ENCODE results near the gene ATG9B. TPM values are rescaled to one million over a fixed set of nuclear protein-coding genes. Genes with fewer than 3 reads are reported as not detected.

Gene ATG9B
- total and polyA plus RNA-seq, 2 of the 13 experiments (the other 11 are each of a cell fraction or from before 2014, with no cell fraction given), result 0.24 TPM; not detected in 1

- TF ChIP-seq KIAA2018 (CRISPR knock-in tag; IDR thresholded peaks at IDR 0.05; ENCODE audit: borderline replicate concordance) (no peak), ZNF230 (CRISPR knock-in tag; IDR thresholded peaks at IDR 0.05) (no peak), ZNF570 (CRISPR knock-in tag; IDR thresholded peaks at IDR 0.05; ENCODE audit: borderline replicate concordance) (no peak), ZNF550 (CRISPR knock-in tag; IDR thresholded peaks at IDR 0.05; ENCODE audit: borderline replicate concordance) (no peak), EEA1 (CRISPR knock-in tag; IDR thresholded peaks at IDR 0.05; ENCODE audit: borderline replicate concordance) (peak; percentile 5; the same call in 1 of the 2 replicates), SALL1 (CRISPR knock-in tag; IDR thresholded peaks at IDR 0.05) (peak; percentile 46), SMC3 (IDR thresholded peaks at IDR 0.05; ENCODE audit: low read length) (no peak), GTF2F1 (IDR thresholded peaks at IDR 0.05; ENCODE audit: low read length) (no peak), ZNF781 (CRISPR knock-in tag; IDR thresholded peaks at IDR 0.05; ENCODE audit: borderline replicate concordance, not compliant biosample characterization) (no peak), MAF1 (CRISPR knock-in tag; IDR thresholded peaks at IDR 0.05; ENCODE audit: borderline replicate concordance) (no peak), MAFG (CRISPR knock-in tag; IDR thresholded peaks at IDR 0.05) (no peak), SMAD1 (CRISPR knock-in tag; IDR thresholded peaks at IDR 0.05; ENCODE audit: borderline replicate concordance, low read depth) (no peak)
- TF ChIP-seq, protein P1, sequence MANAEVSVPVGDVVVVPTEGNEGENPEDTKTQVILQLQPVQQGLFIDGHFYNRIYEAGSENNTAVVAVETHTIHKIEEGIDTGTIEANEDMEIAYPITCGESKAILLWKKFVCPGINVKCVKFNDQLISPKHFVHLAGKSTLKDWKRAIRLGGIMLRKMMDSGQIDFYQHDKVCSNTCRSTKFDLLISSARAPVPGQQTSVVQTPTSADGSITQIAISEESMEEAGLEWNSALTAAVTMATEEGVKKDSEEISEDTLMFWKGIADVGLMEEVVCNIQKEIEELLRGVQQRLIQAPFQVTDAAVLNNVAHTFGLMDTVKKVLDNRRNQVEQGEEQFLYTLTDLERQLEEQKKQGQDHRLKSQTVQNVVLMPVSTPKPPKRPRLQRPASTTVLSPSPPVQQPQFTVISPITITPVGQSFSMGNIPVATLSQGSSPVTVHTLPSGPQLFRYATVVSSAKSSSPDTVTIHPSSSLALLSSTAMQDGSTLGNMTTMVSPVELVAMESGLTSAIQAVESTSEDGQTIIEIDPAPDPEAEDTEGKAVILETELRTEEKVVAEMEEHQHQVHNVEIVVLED (CRISPR knock-in tag; IDR thresholded peaks at IDR 0.05; ENCODE audit: borderline replicate concordance), result peak; percentile 77
- TF ChIP-seq, protein P2, sequence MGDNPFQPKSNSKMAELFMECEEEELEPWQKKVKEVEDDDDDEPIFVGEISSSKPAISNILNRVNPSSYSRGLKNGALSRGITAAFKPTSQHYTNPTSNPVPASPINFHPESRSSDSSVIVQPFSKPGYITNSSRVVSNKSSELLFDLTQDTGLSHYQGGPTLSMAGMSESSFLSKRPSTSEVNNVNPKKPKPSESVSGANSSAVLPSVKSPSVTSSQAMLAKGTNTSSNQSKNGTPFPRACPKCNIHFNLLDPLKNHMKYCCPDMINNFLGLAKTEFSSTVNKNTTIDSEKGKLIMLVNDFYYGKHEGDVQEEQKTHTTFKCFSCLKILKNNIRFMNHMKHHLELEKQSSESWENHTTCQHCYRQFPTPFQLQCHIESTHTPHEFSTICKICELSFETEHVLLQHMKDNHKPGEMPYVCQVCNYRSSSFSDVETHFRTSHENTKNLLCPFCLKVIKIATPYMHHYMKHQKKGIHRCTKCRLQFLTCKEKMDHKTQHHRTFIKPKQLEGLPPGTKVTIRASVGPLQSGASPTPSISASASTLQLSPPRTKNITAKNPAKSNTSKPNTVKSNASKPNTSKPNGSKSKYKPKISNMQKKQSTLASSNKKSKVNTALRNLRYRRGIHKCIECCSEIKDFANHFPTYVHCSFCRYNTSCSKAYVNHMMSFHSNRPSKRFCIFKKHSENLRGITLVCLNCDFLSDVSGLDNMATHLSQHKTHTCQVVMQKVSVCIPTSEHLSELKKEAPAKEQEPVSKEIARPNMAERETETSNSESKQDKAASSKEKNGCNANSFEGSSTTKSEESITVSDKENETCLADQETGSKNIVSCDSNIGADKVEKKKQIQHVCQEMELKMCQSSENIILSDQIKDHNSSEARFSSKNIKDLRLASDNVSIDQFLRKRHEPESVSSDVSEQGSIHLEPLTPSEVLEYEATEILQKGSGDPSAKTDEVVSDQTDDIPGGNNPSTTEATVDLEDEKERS (CRISPR knock-in tag; IDR thresholded peaks at IDR 0.05), result no peak
- TF ChIP-seq, protein P3, sequence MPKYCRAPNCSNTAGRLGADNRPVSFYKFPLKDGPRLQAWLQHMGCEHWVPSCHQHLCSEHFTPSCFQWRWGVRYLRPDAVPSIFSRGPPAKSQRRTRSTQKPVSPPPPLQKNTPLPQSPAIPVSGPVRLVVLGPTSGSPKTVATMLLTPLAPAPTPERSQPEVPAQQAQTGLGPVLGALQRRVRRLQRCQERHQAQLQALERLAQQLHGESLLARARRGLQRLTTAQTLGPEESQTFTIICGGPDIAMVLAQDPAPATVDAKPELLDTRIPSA (CRISPR knock-in tag; IDR thresholded peaks at IDR 0.05; ENCODE audit: borderline replicate concordance), result no peak
Measured at GRCh38 chr7:151059367-151060112, 35.2 kb upstream of the ATG9B start, which contains the start of gene SLC4A2 (continued).
